H54 (cell line): Measurements from ENCODE around the gene NTRK2.

Source experiments
- DNase-seq: peaks from one replicate; pipeline ENCODE4 v3.0.0; 2011; ENCODE audit warnings: low spot score, mixed read lengths; ENCODE audit not compliant: insufficient read length
- FAIRE-seq: peaks from 3 replicates; lab custom pipeline; 2011; peaks lifted over from hg19 to GRCh38; lab: Jason Lieb, UNC
- POLR2A ChIP-seq: IDR thresholded peaks from 2 replicates; pipeline ENCODE4 v1.6.1; 2011; ENCODE audit warnings: low read depth, mild to moderate bottlenecking, low read length

Gene NTRK2

DNA sequence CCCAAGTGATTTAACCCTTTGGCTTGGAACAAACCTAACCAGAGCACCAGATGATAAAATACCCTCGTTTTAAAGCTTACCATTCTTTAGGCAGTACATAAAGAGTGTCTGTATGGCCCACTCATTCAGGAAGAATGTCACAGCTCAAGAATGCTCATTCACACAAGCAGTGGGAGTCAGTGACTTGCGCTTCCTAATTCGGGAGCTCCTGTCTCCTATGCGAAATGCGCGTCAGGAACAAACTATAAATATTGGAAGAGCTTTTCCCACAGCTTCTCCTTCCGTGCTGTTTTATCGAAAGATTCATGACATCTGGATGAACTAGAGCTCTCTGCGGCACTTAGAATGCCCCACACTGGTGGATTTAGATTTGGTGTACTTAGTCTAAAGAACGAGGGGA is 66.6 kb downstream of the NTRK2 start:
- no peak for TF ChIP-seq POLR2A
- DNase-seq = no peak
- no peak for FAIRE-seq

DNA sequence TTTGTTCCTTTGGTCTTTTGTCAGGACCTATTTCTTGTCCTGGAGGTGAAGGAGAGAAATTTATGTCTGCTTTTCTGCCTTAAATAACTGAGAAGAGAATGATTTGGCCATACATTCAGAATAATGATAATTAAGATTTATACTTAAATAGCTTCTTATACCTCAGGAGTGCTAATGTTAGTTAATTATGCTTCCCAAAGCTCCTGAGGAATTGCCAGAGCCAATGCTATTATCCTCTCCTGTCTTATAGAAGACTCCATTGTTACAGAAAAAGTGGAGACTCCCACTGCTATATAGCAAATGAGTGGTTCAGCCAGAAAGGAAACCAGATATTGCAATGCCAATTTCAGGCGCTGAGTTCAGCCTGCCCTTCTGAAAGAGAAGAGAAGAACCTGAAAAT is 67.0 kb downstream of the NTRK2 start:
- no peak for TF ChIP-seq POLR2A
- DNase-seq = no peak
- no peak for FAIRE-seq

DNA sequence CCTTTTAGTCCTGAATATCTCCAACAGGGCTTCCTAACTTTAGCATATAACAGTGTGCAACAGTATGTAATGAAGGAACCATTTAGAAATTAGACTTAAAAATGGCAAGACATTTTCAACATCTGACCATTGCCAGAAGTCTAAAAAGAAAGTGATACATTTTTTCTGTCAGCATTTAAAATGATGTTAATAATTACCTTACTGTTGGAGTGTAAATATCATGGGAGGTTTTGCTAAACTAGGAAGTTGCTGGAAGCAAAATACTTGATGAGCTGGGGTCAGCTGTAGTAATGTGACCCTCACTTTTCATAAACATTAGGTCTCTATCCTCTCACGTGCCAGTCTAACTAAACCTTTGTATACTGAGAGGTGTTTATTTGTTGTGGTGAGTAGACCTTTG is 68.8 kb downstream of the NTRK2 start:
- TF ChIP-seq POLR2A = no peak
- no peak for FAIRE-seq
- no peak for DNase-seq

DNA sequence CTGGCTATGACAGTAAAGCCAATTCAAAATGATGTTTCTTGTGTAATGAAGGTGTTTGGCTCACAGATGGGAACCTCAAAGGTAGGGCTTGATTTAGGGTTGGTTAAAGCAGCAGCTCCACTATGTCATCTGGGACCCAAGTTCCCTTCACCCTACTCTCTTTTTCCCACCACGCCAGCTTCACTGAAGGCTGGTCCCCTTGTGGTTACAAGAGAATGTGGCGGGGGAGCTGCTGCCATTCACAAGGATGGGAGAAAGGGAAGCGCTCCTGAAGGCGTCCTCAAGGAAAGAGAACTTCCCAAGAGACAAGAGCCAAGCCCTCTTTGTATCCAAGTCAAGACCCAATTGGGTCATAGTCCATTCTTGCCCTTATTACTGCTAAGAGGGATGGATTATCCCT is 72.7 kb downstream of the NTRK2 start:
- FAIRE-seq = no peak
- no peak for TF ChIP-seq POLR2A
- DNase-seq = no peak

DNA sequence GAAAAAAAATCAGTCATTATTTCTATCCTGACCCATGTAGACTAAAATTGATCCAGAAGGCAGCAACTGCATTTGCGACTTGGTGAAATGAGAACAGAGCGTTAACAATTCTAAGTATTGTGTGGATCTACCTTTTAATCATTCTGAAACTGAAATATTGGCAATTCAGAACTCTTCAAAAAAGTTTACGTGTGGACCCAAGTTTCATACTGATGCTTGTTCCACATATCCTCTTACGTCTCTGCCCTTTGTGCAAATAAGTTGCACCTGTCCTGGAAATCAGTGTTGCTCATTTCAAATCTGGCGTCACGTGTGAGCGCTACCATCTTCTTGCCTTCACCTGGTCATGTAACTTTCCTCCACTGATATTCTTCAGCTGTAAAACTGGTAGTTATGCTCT is 74.7 kb downstream of the NTRK2 start:
- no peak for FAIRE-seq
- no peak for DNase-seq
- TF ChIP-seq POLR2A = no peak

DNA sequence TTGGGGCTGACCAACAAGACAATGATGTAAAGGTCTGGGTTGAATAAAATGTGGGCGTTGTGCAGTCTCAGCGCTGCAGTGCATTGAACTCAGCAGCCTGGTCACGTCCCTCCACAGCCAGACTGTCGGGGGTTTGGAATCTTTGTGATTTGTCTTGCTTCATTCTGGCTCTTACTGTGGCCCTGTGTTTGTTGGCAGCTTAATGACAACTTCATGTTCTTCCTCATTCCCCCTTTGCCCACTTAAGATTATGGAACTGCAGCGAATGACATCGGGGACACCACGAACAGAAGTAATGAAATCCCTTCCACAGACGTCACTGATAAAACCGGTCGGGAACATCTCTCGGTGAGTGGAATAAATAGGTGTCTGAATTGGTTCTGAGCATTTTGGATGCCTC is 75.2 kb downstream of the NTRK2 start:
- TF ChIP-seq POLR2A = no peak
- no peak for DNase-seq
- no peak for FAIRE-seq

DNA sequence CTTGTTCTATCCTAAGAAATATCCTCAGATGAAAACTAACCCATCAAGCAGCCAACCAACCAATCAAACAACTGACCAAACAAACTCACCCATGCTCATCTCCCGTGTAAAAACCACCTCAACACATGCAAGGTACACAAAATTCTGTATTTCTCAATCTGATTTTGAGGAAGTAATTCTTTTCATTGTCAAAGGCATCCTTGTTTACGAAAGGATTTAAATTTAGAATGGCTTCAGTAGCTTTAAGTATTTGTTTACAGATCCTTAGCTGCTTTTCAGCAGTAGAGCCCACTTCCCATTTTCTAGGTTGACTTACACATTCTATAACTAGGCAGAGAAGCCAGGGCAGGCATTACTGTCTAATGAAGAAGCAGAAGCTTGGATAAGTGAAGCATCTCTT is 78.6 kb downstream of the NTRK2 start:
- FAIRE-seq (no peak), DNase-seq (no peak)
- no peak for TF ChIP-seq POLR2A

DNA sequence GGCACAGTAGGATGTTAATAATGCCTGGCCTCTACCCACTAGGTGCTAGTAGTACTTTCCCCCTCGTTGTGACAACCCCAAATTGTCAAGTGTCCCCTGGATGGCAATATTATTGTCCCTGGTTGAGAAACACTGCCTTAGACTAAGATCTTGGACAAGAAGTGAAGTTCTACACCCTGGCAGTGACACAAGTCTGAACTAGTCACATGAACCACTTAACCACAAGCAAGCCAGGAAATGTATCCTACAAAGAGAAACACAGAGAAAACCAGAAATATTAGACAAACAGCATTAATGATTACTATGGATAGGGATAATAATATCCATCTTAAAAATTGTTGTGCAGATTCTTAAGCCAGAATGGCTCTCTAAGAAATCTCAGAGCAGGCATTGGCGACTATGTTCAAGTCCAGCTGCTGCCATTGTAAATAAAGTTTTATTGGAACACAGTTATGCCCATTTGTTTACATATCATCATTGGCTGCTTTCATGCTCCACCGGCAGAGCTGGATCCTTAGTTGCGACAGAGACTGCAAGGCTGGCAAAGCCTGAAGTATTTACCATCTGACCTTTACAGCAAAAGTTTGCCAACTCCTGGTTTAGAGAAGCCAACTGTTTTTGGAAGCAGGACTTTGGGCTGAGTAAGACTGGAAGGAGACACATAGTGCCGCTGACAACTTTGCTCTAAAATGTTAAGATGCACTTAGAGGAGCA is 80.8 kb downstream of the NTRK2 start:
- FAIRE-seq = no peak
- DNase-seq = no peak
- TF ChIP-seq POLR2A = no peak

DNA sequence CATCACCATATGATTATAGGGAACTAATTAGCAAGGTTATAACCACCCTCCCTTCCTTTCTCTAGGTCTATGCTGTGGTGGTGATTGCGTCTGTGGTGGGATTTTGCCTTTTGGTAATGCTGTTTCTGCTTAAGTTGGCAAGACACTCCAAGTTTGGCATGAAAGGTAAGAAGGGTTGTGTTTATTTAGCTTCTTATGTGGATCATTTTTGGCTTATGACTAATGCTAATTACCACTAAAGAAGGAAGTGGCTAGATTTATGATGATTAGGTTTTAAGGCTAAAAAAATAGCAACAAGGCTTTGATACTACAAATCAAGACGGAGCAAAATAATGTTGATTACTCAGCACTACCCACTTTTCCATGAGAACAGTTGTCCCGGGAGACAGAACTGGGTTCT is 82.4 kb downstream of the NTRK2 start:
- TF ChIP-seq POLR2A = no peak
- DNase-seq (no peak), FAIRE-seq (no peak)

DNA sequence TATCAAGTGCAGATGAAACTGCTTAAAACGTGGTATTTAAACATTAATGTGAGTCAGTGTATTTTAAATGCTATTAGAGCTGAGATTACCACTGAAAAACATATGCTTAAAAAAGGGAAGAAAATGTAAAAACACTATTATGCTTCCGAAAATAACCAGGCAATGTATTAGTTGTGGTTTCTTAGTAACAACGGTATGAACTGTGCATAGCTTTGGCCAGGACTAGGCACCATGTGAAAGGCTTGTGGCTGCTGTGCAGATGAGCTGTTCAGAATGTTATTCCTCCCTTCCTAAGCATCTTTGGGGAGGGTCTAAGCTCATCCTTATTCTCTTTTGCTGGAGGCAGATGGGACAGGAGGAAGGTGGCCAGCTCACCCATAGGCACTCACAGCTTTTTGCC is 84.9 kb downstream of the NTRK2 start:
- TF ChIP-seq POLR2A = no peak
- no peak for DNase-seq
- FAIRE-seq = no peak

DNA sequence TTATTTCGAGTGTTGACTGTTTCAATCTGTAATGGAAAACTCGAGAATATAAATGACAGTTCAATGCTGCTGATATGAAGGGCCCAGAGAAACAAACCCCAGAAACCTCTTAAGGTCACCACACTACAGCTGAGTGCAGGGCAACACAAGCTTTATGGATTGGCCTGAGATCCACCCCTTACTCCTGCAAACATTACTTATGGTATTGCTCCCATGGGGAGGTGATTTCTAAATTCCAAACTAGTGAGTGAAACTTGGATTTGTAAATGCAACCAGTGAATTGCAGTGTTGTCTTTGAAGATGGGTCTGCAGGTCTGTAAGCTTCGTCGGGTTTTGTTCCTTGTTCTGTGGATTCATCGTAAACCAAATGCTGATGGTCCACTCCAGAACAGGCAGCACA is 85.4 kb downstream of the NTRK2 start:
- FAIRE-seq (no peak), DNase-seq (no peak)
- no peak for TF ChIP-seq POLR2A

DNA sequence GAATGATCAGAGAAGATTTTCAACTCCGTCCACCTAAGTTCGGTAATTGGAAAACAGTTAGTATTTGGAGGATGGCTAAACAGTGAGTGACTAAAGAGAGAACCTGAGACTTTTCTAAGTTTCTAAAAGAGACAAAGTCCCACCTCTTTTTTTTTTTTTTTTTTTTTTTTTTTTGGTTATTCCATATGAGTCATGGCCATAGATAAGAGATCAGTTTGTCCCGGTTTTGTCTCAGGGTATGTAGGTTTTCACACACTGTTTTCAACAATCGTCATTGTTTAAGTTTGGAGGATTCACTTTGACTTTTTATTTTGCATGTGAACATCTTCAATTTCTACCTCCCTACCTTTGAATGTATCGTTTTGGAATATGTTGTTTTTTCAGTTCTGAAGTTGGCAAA is 85.9 kb downstream of the NTRK2 start:
- no peak for FAIRE-seq
- TF ChIP-seq POLR2A = no peak
- DNase-seq = no peak

DNA sequence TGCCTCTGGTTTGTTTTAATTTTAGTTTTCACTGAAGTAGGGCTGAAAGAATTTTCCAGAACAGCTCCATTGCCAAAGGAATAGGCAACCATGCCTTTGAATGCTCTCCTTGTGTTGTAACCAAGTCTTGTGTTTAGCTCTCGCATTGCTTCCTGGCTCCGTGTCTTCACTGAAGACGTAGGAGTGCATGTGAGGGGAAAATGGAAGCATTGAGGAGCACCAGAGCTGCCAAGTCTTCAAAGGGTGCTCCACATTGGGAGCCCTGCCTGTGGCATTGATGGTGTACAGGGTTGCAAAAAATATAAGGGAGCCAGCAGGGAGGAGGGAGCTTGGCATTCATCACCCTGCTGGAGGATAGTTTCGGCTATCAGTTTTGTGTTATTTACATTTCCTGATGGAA is 86.6 kb downstream of the NTRK2 start:
- DNase-seq = no peak
- no peak for FAIRE-seq
- no peak for TF ChIP-seq POLR2A

DNA sequence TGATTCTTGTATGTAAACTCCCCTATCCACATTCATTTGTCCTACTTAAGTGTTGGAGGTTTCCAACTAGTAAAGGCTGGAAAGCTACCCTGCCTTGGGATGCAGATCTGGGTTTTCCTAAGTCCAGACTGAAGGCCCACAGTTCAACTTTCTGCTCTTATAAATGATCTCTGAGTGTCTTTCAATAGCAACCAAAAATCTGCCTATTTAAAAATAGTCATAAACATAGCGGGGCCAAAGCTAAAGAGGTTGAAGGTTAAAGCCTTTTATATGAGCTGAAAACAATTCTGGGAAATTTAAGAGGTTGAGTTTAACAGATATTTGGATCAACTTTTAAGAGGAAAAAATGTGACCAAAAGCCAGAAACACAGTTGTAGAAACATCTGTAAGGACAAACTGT is 87.2 kb downstream of the NTRK2 start:
- no peak for FAIRE-seq
- no peak for TF ChIP-seq POLR2A
- no peak for DNase-seq

DNA sequence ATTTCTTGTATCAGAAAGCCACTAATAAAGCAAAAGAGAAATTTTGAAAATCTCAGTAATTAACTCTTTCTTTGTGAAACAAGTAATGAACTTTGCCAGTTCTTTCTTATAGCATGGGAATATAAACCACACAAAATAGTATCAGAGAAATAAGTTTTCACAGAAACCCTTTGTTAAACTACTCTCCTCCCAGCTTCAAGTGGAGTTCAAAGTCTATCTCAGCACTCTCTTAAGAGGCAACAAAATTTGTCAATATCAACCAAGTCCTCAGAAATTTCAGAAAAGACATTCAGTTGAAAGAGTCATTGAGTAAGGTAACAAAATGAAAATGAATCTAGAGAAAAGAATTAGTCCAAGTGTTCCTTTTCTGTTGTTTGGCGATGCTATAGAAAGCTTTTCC is 89.3 kb downstream of the NTRK2 start:
- FAIRE-seq (no peak), DNase-seq (no peak)
- TF ChIP-seq POLR2A = no peak
